Common myeloid progenitor, CD34-positive (primary cell): ENCODE data around the gene TPBGL.
A peak's percentile ranks its signal among the peaks of the same experiment; 100 is the strongest.
"Not testable (repeated sequence)": the region's sequence is repeated elsewhere in the genome, so short reads cannot be mapped to it uniquely, and the experiment has no call there.

Source experiments
- CTCF ChIA-PET: fragments of 350-600 bp; sonication (Branson Sonifier 250); formaldehyde crosslinking; loops from one replicate; lab custom pipeline; 2021; ENCODE audit warnings: antibody characterized with exemption; lab: Charles Lee
- POLR2A ChIA-PET: fragments of 350-600 bp; sonication (Branson Sonifier 250); formaldehyde crosslinking; loops from one replicate; lab custom pipeline; 2021; ENCODE audit warnings: antibody characterized with exemption; lab: Charles Lee
- DNase-seq, 3 donors: peaks; one replicate each; pipeline versions ENCODE4 v3.0.0 to v3.0.0-alpha.2; 2013
- H3K27ac ChIP-seq, 2 experiments: 1 replicate in 1 of 2; 2 replicates in 1 of 2; pipeline ENCODE4 v1.7.0; 2013; ENCODE audit warnings: inconsistent platforms in 2 of 2, low read length in 2 of 2, mild to moderate bottlenecking in 2 of 2, low read depth in 1 of 2, moderate library complexity in 1 of 2; ENCODE audit not compliant: severe bottlenecking in 2 of 2, insufficient read depth in 1 of 2, poor library complexity in 1 of 2
- H3K27me3 ChIP-seq, 5 experiments: replicated peaks in 2 of 5; 1 replicate in 3 of 5; 2 replicates in 2 of 5; pipeline versions ENCODE4 v1.6.1 to v1.7.0; 2013; ENCODE audit warnings: low read length in 4 of 5, mild to moderate bottlenecking in 2 of 5, moderate library complexity in 2 of 5, inconsistent platforms in 1 of 5; ENCODE audit not compliant: insufficient read depth in 5 of 5, control insufficient read depth in 4 of 5
- H3K36me3 ChIP-seq, 4 experiments: 1 replicate in 2 of 4; 2 replicates in 2 of 4; pipeline versions ENCODE4 v1.6.1 to v1.7.0; 2013; ENCODE audit warnings: low read length in 3 of 4, control low read depth in 1 of 4, mild to moderate bottlenecking in 1 of 4; ENCODE audit not compliant: control insufficient read depth in 4 of 4, insufficient read depth in 4 of 4
- H3K4me1 ChIP-seq, 4 experiments: 1 replicate in 3 of 4; 2 replicates in 1 of 4; pipeline versions ENCODE4 v1.6.1 to v1.7.1; 2013; ENCODE audit warnings: low read length in 3 of 4, mild to moderate bottlenecking in 3 of 4, control low read depth in 1 of 4, inconsistent platforms in 1 of 4, moderate library complexity in 1 of 4; ENCODE audit not compliant: control insufficient read depth in 4 of 4, insufficient read depth in 4 of 4; ENCODE audit errors: control extremely low read depth in 1 of 4
- H3K4me3 ChIP-seq, 7 experiments: 1 replicate in 4 of 7; 2 replicates in 3 of 7; pipeline versions ENCODE4 v1.5.1 to v1.7.0; 2013; ENCODE audit warnings: mild to moderate bottlenecking in 7 of 7, low read length in 6 of 7, moderate library complexity in 6 of 7, inconsistent platforms in 2 of 7, low read depth in 2 of 7, control low read depth in 1 of 7; ENCODE audit not compliant: insufficient read depth in 4 of 7, control insufficient read depth in 1 of 7; ENCODE audit errors: extremely low read depth in 1 of 7
- H3K9me3 ChIP-seq, 5 experiments: 1 replicate in 4 of 5; 2 replicates in 1 of 5; pipeline versions ENCODE4 v1.6.1 to v1.7.1; 2013; ENCODE audit warnings: low read length in 4 of 5, mild to moderate bottlenecking in 2 of 5, inconsistent platforms in 1 of 5, low read depth in 1 of 5, moderate library complexity in 1 of 5; ENCODE audit not compliant: control insufficient read depth in 4 of 5, insufficient read depth in 2 of 5; ENCODE audit errors: control extremely low read depth in 1 of 5
- WGBS: methylation state at CpG from one replicate; pipeline ENCODE4 v1.1.5; 2013; ENCODE audit not compliant: insufficient coverage; 5-methylcytosine and 5-hydroxymethylcytosine counted together

TPBGL gene

GRCh38 chr11:75274716-75275115 lies 34.1 kb downstream of the TPBGL start:
- POLR2A ChIA-PET = interaction anchor here (0.7 kb wide), 1 partner anchor 120 kb away, joined by 3 read pairs; no protein-coding TSS in a partner anchor
- not testable (repeated sequence) for H3K27me3 ChIP-seq

GRCh38 chr11:75275581-75275980 lies 35.0 kb downstream of the TPBGL start:
- H3K9me3 ChIP-seq = no peaks in the 10 kb centered on the region
- ChIA-PET POLR2A (no interaction called here), CTCF (interaction anchor here (0.9 to 12.1 kb wide), 15 partner anchors 9 to 136 kb away, joined by 3 to 265 read pairs (median 6); partner anchors contain the start of gene TPBGL)
- H3K27ac ChIP-seq = peak overlapping the region in 1 of 2 experiments; percentile 80
- 0% methylated on average over 1 of the region's 6 CpGs for WGBS
- peaks cover 6 to 81% (median 47%) of the 10 kb centered on the region in 4 experiments for H3K36me3 ChIP-seq
- peak; percentile 84 to 96 (median 93) for DNase-seq
- peaks cover 16 to 73% (median 57%) of the 10 kb centered on the region in 4 experiments for H3K4me1 ChIP-seq
- no peaks in the 10 kb centered on the region for H3K27me3 ChIP-seq
- H3K4me3 ChIP-seq = peak overlapping the region in 4 of 7 experiments; percentile 23 to 34 (median 32)

More at GRCh38 chr11:75274716-75275115, 34.1 kb downstream of the TPBGL start:
- H3K4me1 ChIP-seq = peaks cover 16 to 68% (median 54%) of the 10 kb centered on the region in 4 experiments
- DNase-seq, H3K4me3 ChIP-seq, H3K9me3 ChIP-seq, H3K27ac ChIP-seq: not testable (repeated sequence)
- H3K36me3 ChIP-seq = peaks cover 6 to 78% (median 45%) of the 10 kb centered on the region in 4 experiments
- WGBS = 100% methylated on average over 1 of the region's 3 CpGs
- CTCF ChIA-PET = interaction anchor here (0.5 to 12.1 kb wide), 6 partner anchors 13 to 206 kb away, joined by 3 to 265 read pairs (median 6); partner anchors contain the start of gene TPBGL

- ChIA-PET CTCF (interaction anchor here (0.6 to 12.1 kb wide), 18 partner anchors 9 to 168 kb away, joined by 3 to 265 read pairs (median 5); no protein-coding TSS in a partner anchor), POLR2A (interaction anchor here (0.7 kb wide), 1 partner anchor 80 kb away, joined by 3 read pairs; no protein-coding TSS in a partner anchor)
- peaks cover 16 to 73% (median 57%) of the 10 kb centered on the region in 4 experiments for H3K4me1 ChIP-seq
- H3K9me3 ChIP-seq = no peaks in the 10 kb centered on the region
- DNase-seq = no peak
- peaks cover 6 to 81% (median 49%) of the 10 kb centered on the region in 4 experiments for H3K36me3 ChIP-seq
- WGBS = no CpG with 5 or more reads among the region's 2 CpGs
- H3K4me3 ChIP-seq = peak overlapping the region in 1 of 7 experiments; percentile 23
- peak overlapping the region; percentile 67 to 80 for H3K27ac ChIP-seq
- H3K27me3 ChIP-seq = no peaks in the 10 kb centered on the region
Observed at GRCh38 chr11:75276186-75276585, 35.6 kb downstream of the TPBGL start.

GRCh38 chr11:75276686-75277085 lies 36.1 kb downstream of the TPBGL start:
- H3K9me3 ChIP-seq = no peaks in the 10 kb centered on the region
- POLR2A ChIA-PET = interaction anchor here (0.7 kb wide), 1 partner anchor 79 kb away, joined by 3 read pairs; no protein-coding TSS in a partner anchor
- no peak overlapping the region for H3K4me3 ChIP-seq
- WGBS = 91% methylated on average over 4 of the region's 6 CpGs
- DNase-seq = no peak
- no peaks in the 10 kb centered on the region for H3K27me3 ChIP-seq
- CTCF ChIA-PET = interaction anchor here (0.6 to 12.1 kb wide), 15 partner anchors 11 to 168 kb away, joined by 3 to 265 read pairs (median 6); no protein-coding TSS in a partner anchor
- H3K4me1 ChIP-seq = peaks cover 16 to 69% (median 57%) of the 10 kb centered on the region in 4 experiments
- peak overlapping the region; percentile 67 to 80 for H3K27ac ChIP-seq
- H3K36me3 ChIP-seq = peaks cover 9 to 81% (median 51%) of the 10 kb centered on the region in 4 experiments

GRCh38 chr11:75277211-75277805 lies 36.7 kb downstream of the TPBGL start:
- Histone ChIP-seq H3K4me3 (no peak overlapping the region), H3K27me3 (no peaks in the 10 kb centered on the region), H3K27ac (peak overlapping the region; percentile 67 to 80), H3K4me1 (peaks cover 16 to 64% (median 56%) of the 10 kb centered on the region in 4 experiments), H3K36me3 (peaks cover 11 to 81% (median 52%) of the 10 kb centered on the region in 4 experiments), H3K9me3 (no peaks in the 10 kb centered on the region)
- WGBS = 98% methylated on average over 6 of the region's 11 CpGs
- POLR2A ChIA-PET = no interaction called here
- no peak for DNase-seq
- CTCF ChIA-PET = interaction anchor here (1.1 to 12.1 kb wide), 12 partner anchors 12 to 167 kb away, joined by 3 to 265 read pairs (median 6); no protein-coding TSS in a partner anchor

GRCh38 chr11:75277991-75278790 lies 37.6 kb downstream of the TPBGL start:
- Histone ChIP-seq H3K27me3 (no peaks in the 10 kb centered on the region), H3K4me1 (peaks cover 16 to 55% (median 47%) of the 10 kb centered on the region in 4 experiments), H3K36me3 (peaks cover 12 to 81% (median 53%) of the 10 kb centered on the region in 4 experiments), H3K27ac (peak overlapping the region; percentile 67 to 80), H3K9me3 (no peaks in the 10 kb centered on the region), H3K4me3 (no peak overlapping the region)
- POLR2A ChIA-PET = no interaction called here
- DNase-seq = no peak
- WGBS = 86% methylated on average over 10 of the region's 13 CpGs
- CTCF ChIA-PET = interaction anchor here (1.3 to 12.1 kb wide), 6 partner anchors 7 to 130 kb away, joined by 3 to 265 read pairs (median 12); no protein-coding TSS in a partner anchor
